ENCODE data around the gene MED12L.

The MED12L gene

DNA sequence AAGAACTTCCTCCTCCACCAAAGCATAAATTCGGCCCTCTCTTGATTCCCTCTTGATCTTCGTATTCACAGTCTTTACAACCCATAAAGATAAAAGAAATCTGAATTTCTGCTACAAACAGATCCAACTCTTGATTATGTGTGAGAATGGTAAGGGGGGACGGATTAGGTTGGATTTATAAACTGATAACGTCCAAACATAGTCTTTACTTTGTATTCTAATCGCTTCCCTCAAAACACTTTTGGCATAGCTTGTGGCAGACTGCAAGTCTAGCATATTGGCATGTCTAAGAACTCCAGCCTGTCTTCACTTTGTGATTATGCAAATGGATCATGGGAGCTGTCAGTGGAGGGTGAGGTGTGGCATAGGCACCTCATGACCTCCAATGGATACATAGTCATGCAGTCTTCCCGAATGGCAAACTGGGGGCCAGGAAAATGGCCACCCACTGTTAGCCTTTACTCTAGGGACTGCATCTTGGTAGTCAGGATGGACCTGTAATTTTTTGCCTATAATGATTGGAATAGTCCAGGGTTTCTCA is 141.9 kb downstream of the MED12L start:
- peaks cover 32% of the 10 kb centered on the region for H3K4me1 ChIP-seq (ENCODE audit: insufficient read depth, low read length, severe bottlenecking)
- no peaks in the 10 kb centered on the region for H4K20me1 ChIP-seq (ENCODE audit: insufficient read depth, low read length)
- no peak overlapping the region for H2AFZ ChIP-seq (ENCODE audit: low read length)

DNA sequence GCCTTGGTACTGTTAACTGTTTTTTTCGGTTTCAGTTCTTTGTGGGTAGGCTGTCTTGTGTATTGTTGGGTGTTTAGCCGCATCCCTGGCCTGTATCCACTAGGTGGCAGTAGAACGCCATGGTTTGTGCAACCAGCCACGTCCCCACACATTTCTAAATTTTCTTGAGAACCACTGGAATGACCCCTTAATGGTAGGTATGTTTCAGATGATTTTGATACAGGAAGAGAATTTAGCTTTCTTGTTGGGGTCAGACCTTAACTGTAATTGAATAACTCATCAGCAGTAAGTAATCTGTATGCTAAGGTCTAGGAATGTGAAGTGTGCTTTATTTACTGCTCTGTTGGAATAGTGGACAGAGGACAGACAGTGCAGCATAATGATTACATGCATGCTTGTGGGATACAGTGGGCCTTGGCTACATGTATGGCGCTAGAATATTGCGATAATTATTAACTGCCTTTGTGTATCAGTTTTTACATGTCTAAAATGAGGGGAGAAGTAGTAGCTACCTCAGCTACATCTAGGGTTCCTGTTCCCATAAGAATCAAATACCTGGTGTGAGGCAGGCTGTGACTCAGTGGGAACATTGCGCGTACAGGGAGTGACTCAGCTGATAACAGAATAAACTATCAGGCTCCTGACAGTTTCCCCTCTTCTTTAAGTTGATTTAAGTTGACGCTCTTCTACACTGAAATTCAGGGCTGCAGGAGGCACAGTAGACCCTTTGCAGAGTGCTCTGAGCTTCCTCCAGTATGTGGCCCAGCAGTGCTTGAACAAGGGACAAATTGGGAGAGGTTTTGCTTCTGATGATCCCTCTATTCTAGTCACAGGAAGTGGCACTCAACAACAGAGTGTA is 142.6 kb downstream of the MED12L start:
- no peaks in the 10 kb centered on the region for H3K9me3 ChIP-seq (ENCODE audit: low read length)
- H4K20me1 ChIP-seq (ENCODE audit: insufficient read depth, low read length) = no peaks in the 10 kb centered on the region
- TF ChIP-seq, protein P1, sequence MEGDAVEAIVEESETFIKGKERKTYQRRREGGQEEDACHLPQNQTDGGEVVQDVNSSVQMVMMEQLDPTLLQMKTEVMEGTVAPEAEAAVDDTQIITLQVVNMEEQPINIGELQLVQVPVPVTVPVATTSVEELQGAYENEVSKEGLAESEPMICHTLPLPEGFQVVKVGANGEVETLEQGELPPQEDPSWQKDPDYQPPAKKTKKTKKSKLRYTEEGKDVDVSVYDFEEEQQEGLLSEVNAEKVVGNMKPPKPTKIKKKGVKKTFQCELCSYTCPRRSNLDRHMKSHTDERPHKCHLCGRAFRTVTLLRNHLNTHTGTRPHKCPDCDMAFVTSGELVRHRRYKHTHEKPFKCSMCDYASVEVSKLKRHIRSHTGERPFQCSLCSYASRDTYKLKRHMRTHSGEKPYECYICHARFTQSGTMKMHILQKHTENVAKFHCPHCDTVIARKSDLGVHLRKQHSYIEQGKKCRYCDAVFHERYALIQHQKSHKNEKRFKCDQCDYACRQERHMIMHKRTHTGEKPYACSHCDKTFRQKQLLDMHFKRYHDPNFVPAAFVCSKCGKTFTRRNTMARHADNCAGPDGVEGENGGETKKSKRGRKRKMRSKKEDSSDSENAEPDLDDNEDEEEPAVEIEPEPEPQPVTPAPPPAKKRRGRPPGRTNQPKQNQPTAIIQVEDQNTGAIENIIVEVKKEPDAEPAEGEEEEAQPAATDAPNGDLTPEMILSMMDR (IDR thresholded peaks at IDR 0.05; ENCODE audit: low read length) = peak; percentile 99
- no peak for TF ChIP-seq EZH2 (IDR thresholded peaks at IDR 0.05; ENCODE audit: borderline replicate concordance, low read length)
- H3K27ac ChIP-seq (ENCODE audit: low read depth, low read length, poor library complexity, severe bottlenecking) = peak overlapping the region; percentile 48
- H3K79me2 ChIP-seq (ENCODE audit: insufficient read depth, low read length) = no peaks in the 10 kb centered on the region
- no peaks in the 10 kb centered on the region for H3K27me3 ChIP-seq (ENCODE audit: insufficient read depth, low read length)
- H2AFZ ChIP-seq (ENCODE audit: low read length) = no peak overlapping the region
- peaks cover 32% of the 10 kb centered on the region for H3K4me1 ChIP-seq (ENCODE audit: insufficient read depth, low read length, severe bottlenecking)
- no peaks in the 10 kb centered on the region for H3K36me3 ChIP-seq (ENCODE audit: insufficient read depth, low read length)
- no peaks in the 10 kb centered on the region for H3F3A ChIP-seq (ENCODE audit: insufficient read depth, low read length)
- H3K9ac ChIP-seq (ENCODE audit: low read length) = no peak overlapping the region
- H3K4me2 ChIP-seq (ENCODE audit: low read length) = peak overlapping the region; percentile 9; the same call in 1 of the 2 replicates
- no peaks in the 10 kb centered on the region for H3K9me2 ChIP-seq (ENCODE audit: low read depth, low read length)
- H3K4me3 ChIP-seq (ENCODE audit: low read depth, low read length, poor library complexity, severe bottlenecking) = no peak overlapping the region

More for the DNA sequence above, 141.9 kb downstream of the MED12L start:
- H3K27me3 ChIP-seq (ENCODE audit: insufficient read depth, low read length) = no peaks in the 10 kb centered on the region
- H3K4me3 ChIP-seq (ENCODE audit: low read depth, low read length, poor library complexity, severe bottlenecking) = no peak overlapping the region
- no peaks in the 10 kb centered on the region for H3K9me3 ChIP-seq (ENCODE audit: low read length)
- TF ChIP-seq EZH2 (IDR thresholded peaks at IDR 0.05; ENCODE audit: borderline replicate concordance, low read length) = no peak
- TF ChIP-seq, protein P1 (IDR thresholded peaks at IDR 0.05; ENCODE audit: low read length) = no peak
- H3K9me2 ChIP-seq (ENCODE audit: low read depth, low read length) = no peaks in the 10 kb centered on the region
- no peak overlapping the region for H3K27ac ChIP-seq (ENCODE audit: low read depth, low read length, poor library complexity, severe bottlenecking)
- H3K9ac ChIP-seq (ENCODE audit: low read length) = no peak overlapping the region; the same call in 1 of the 2 replicates
- peak overlapping the region; percentile 9; the same call in 1 of the 2 replicates for H3K4me2 ChIP-seq (ENCODE audit: low read length)
- H3F3A ChIP-seq (ENCODE audit: insufficient read depth, low read length) = no peaks in the 10 kb centered on the region
- H3K36me3 ChIP-seq (ENCODE audit: insufficient read depth, low read length) = no peaks in the 10 kb centered on the region
- no peaks in the 10 kb centered on the region for H3K79me2 ChIP-seq (ENCODE audit: insufficient read depth, low read length)

DNA sequence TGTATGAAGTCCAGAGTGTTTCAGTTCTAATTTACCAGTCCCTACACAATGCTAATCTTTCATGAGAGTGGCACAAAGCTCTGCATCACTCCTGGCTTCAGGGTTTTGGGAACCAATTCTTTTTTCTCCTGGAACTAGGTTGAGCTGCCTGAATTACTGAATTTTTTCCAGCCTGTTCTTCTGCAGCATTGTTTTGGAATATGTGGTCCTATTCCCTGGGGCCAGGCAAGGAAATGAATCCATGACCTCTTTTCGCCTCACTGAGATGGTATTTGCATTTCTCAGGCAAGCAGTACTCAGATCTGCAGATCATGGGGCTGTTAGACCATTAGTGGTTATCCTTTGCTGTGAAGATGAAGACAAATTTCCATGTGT is 143.2 kb downstream of the MED12L start:
- H3K27me3 ChIP-seq (ENCODE audit: insufficient read depth, low read length) = no peaks in the 10 kb centered on the region
- no peak overlapping the region for H2AFZ ChIP-seq (ENCODE audit: low read length)
- H3K79me2 ChIP-seq (ENCODE audit: insufficient read depth, low read length) = no peaks in the 10 kb centered on the region
- no peaks in the 10 kb centered on the region for H3F3A ChIP-seq (ENCODE audit: insufficient read depth, low read length)
- H3K4me1 ChIP-seq (ENCODE audit: insufficient read depth, low read length, severe bottlenecking) = peaks cover 32% of the 10 kb centered on the region
- no peak overlapping the region for H3K4me3 ChIP-seq (ENCODE audit: low read depth, low read length, poor library complexity, severe bottlenecking)
- H3K4me2 ChIP-seq (ENCODE audit: low read length) = no peak overlapping the region
- no peak overlapping the region for H3K9ac ChIP-seq (ENCODE audit: low read length)
- H3K9me2 ChIP-seq (ENCODE audit: low read depth, low read length) = no peaks in the 10 kb centered on the region
- peak overlapping the region; percentile 48 for H3K27ac ChIP-seq (ENCODE audit: low read depth, low read length, poor library complexity, severe bottlenecking)
- H3K9me3 ChIP-seq (ENCODE audit: low read length) = no peaks in the 10 kb centered on the region
- no peaks in the 10 kb centered on the region for H3K36me3 ChIP-seq (ENCODE audit: insufficient read depth, low read length)
- no peaks in the 10 kb centered on the region for H4K20me1 ChIP-seq (ENCODE audit: insufficient read depth, low read length)
- TF ChIP-seq EZH2 (IDR thresholded peaks at IDR 0.05; ENCODE audit: borderline replicate concordance, low read length) = no peak
- TF ChIP-seq, protein P1 (IDR thresholded peaks at IDR 0.05; ENCODE audit: low read length) = no peak
